ENCODE results near the gene OLIG1.

Gene OLIG1

GRCh38 chr21:33069994-33070743, at the start of gene OLIG1:
TSS of gene OLIG1 (plus strand) at chr21:33070141. CDS start at chr21:33070247, 106 bp downstream.
- no peaks in the 10 kb centered on the region for H3K9me2 ChIP-seq (replicated peaks; ENCODE audit: low read depth, low read length)
- H3K4me3 ChIP-seq (ENCODE audit: low read length, poor library complexity, severe bottlenecking): no peak within 1 kb of the TSS
- no peaks in the 10 kb centered on the region for H4K20me1 ChIP-seq (ENCODE audit: insufficient read depth, low read length, poor library complexity, severe bottlenecking)
- no peaks in the 10 kb centered on the region for H3K9me3 ChIP-seq (ENCODE audit: insufficient read depth, low read depth, low read length)
- no peaks in the 10 kb centered on the region for H3K36me3 ChIP-seq (ENCODE audit: insufficient read depth, low read length)
- no peak within 1 kb of the TSS for H3K4me2 ChIP-seq (ENCODE audit: low read depth, low read length, poor library complexity, severe bottlenecking)
- no peak within 1 kb of the TSS for H3K9ac ChIP-seq (ENCODE audit: low read depth, low read length, poor library complexity, severe bottlenecking)
- no peak within 1 kb of the TSS for H2AFZ ChIP-seq (ENCODE audit: low read length)
- TF ChIP-seq CTCF (conservative IDR thresholded peaks at IDR 0.05; ENCODE audit: low read length) (no peak), EZH2phosphoT487 (IDR thresholded peaks at IDR 0.05; ENCODE audit: borderline replicate concordance) (no peak)
- peaks cover under 1% of the 10 kb centered on the region; the same call in 1 of the 2 replicates for H3F3A ChIP-seq (ENCODE audit: low read depth)
- peaks cover 38% of the 10 kb centered on the region for H3K4me1 ChIP-seq (ENCODE audit: insufficient read depth, low read length, poor library complexity, severe bottlenecking)
- no peaks in the 10 kb centered on the region for H3K79me2 ChIP-seq (ENCODE audit: insufficient read depth, low read length)
- no peaks in the 10 kb centered on the region for H3K27me3 ChIP-seq (ENCODE audit: insufficient read depth, low read length, poor library complexity, severe bottlenecking)

GRCh38 chr21:33020558-33021100, 49.3 kb upstream of the OLIG1 start:
- H3F3A ChIP-seq (ENCODE audit: low read depth): no peaks in the 10 kb centered on the region
- no peaks in the 10 kb centered on the region for H3K27me3 ChIP-seq (ENCODE audit: insufficient read depth, low read length, poor library complexity, severe bottlenecking)
- H3K9me2 ChIP-seq (replicated peaks; ENCODE audit: low read depth, low read length): no peaks in the 10 kb centered on the region
- H4K20me1 ChIP-seq (ENCODE audit: insufficient read depth, low read length, poor library complexity, severe bottlenecking): no peaks in the 10 kb centered on the region
- TF ChIP-seq CTCF (conservative IDR thresholded peaks at IDR 0.05; ENCODE audit: low read length) (no peak), EZH2phosphoT487 (IDR thresholded peaks at IDR 0.05; ENCODE audit: borderline replicate concordance) (no peak)
- no peak overlapping the region for H2AFZ ChIP-seq (ENCODE audit: low read length)
- H3K4me1 ChIP-seq (ENCODE audit: insufficient read depth, low read length, poor library complexity, severe bottlenecking): no peaks in the 10 kb centered on the region
- H3K9ac ChIP-seq (ENCODE audit: low read depth, low read length, poor library complexity, severe bottlenecking): no peak overlapping the region
- H3K79me2 ChIP-seq (ENCODE audit: insufficient read depth, low read length): no peaks in the 10 kb centered on the region
- H3K9me3 ChIP-seq (ENCODE audit: insufficient read depth, low read depth, low read length): no peaks in the 10 kb centered on the region
- H3K4me3 ChIP-seq (ENCODE audit: low read length, poor library complexity, severe bottlenecking): no peak overlapping the region
- no peaks in the 10 kb centered on the region for H3K36me3 ChIP-seq (ENCODE audit: insufficient read depth, low read length)
- no peak overlapping the region for H3K4me2 ChIP-seq (ENCODE audit: low read depth, low read length, poor library complexity, severe bottlenecking)

GRCh38 chr21:33021150-33021549, 48.8 kb upstream of the OLIG1 start:
- Histone ChIP-seq H3K4me3 (ENCODE audit: low read length, poor library complexity, severe bottlenecking) (no peak overlapping the region), H3K4me1 (ENCODE audit: insufficient read depth, low read length, poor library complexity, severe bottlenecking) (no peaks in the 10 kb centered on the region), H3K4me2 (ENCODE audit: low read depth, low read length, poor library complexity, severe bottlenecking) (no peak overlapping the region), H3K9ac (ENCODE audit: low read depth, low read length, poor library complexity, severe bottlenecking) (no peak overlapping the region), H3K27me3 (ENCODE audit: insufficient read depth, low read length, poor library complexity, severe bottlenecking) (no peaks in the 10 kb centered on the region), H4K20me1 (ENCODE audit: insufficient read depth, low read length, poor library complexity, severe bottlenecking) (no peaks in the 10 kb centered on the region), H3K9me2 (replicated peaks; ENCODE audit: low read depth, low read length) (no peaks in the 10 kb centered on the region), H3K36me3 (ENCODE audit: insufficient read depth, low read length) (no peaks in the 10 kb centered on the region), H2AFZ (ENCODE audit: low read length) (no peak overlapping the region), H3K79me2 (ENCODE audit: insufficient read depth, low read length) (no peaks in the 10 kb centered on the region), H3K9me3 (ENCODE audit: insufficient read depth, low read depth, low read length) (no peaks in the 10 kb centered on the region), H3F3A (ENCODE audit: low read depth) (no peaks in the 10 kb centered on the region)
- TF ChIP-seq CTCF (conservative IDR thresholded peaks at IDR 0.05; ENCODE audit: low read length): no peak
- no peak for TF ChIP-seq EZH2phosphoT487 (IDR thresholded peaks at IDR 0.05; ENCODE audit: borderline replicate concordance)

Measured in Loucy (cell line).